ENCODE results near the gene ACVR1. TPM values are rescaled to one million over a fixed set of nuclear protein-coding genes. Genes with fewer than 3 reads are reported as not detected.

Gene ACVR1
- total and polyA plus RNA-seq, 2 donors (not counting 1 experiment from before 2014, with no cell fraction given) = 42.9 to 72.1 TPM

GRCh38 chr2:157898591-157898996, 22.5 kb upstream of the ACVR1 start:
- no peak overlapping the region for H2AFZ ChIP-seq (ENCODE audit: low read length)
- no peak overlapping the region for H3K27ac ChIP-seq (ENCODE audit: insufficient read depth, low read length)
- no peaks in the 10 kb centered on the region for H3K79me2 ChIP-seq (ENCODE audit: control insufficient read depth, insufficient read depth, low read length)
- no peak overlapping the region for H3K9ac ChIP-seq (ENCODE audit: insufficient read depth, low read length)
- H3K4me1 ChIP-seq (ENCODE audit: control insufficient read depth, extremely low read depth, insufficient read depth, low read length) = no peaks in the 10 kb centered on the region
- no peak for TF ChIP-seq EZH2 (IDR thresholded peaks at IDR 0.05; ENCODE audit: low read length, missing control alignments)
- no peak for TF ChIP-seq CTCF (conservative IDR thresholded peaks at IDR 0.05 in 1 of 2, IDR thresholded peaks at IDR 0.05 in 1 of 2; ENCODE audit: low read depth in 1 of 2, low read length in 2 of 2)
- peak; percentile 92 to 95 for DNase-seq (ENCODE audit: low read depth in 2 of 2)
- H3K4me3 ChIP-seq (replicated peaks in 1 of 4; ENCODE audit: control extremely low read depth in 1 of 4, insufficient read depth in 1 of 4, low read depth in 3 of 4, low read length in 4 of 4) = no peak overlapping the region
- H3K27me3 ChIP-seq (ENCODE audit: control insufficient read depth, insufficient read depth, low read length) = no peaks in the 10 kb centered on the region
- no peaks in the 10 kb centered on the region for H3K36me3 ChIP-seq (ENCODE audit: control insufficient read depth, insufficient read depth, low read length)
- no peaks in the 10 kb centered on the region for H4K20me1 ChIP-seq (ENCODE audit: control insufficient read depth, extremely low read depth, insufficient read depth, low read length)
- H3K4me2 ChIP-seq (ENCODE audit: extremely low read depth, insufficient read depth, low read length) = no peak overlapping the region
- no peaks in the 10 kb centered on the region for H3K9me3 ChIP-seq (ENCODE audit: control insufficient read depth, insufficient read depth, low read depth, low read length)

GRCh38 chr2:157897106-157897971, 21.2 kb upstream of the ACVR1 start:
- DNase-seq (ENCODE audit: low read depth in 2 of 2) = no peak
- no peak overlapping the region for H3K27ac ChIP-seq (ENCODE audit: insufficient read depth, low read length)
- no peaks in the 10 kb centered on the region for H3K4me1 ChIP-seq (ENCODE audit: control insufficient read depth, extremely low read depth, insufficient read depth, low read length)
- no peaks in the 10 kb centered on the region for H3K36me3 ChIP-seq (ENCODE audit: control insufficient read depth, insufficient read depth, low read length)
- no peak overlapping the region for H3K9ac ChIP-seq (ENCODE audit: insufficient read depth, low read length)
- H3K79me2 ChIP-seq (ENCODE audit: control insufficient read depth, insufficient read depth, low read length) = no peaks in the 10 kb centered on the region
- H3K27me3 ChIP-seq (ENCODE audit: control insufficient read depth, insufficient read depth, low read length) = no peaks in the 10 kb centered on the region
- H3K4me2 ChIP-seq (ENCODE audit: extremely low read depth, insufficient read depth, low read length) = no peak overlapping the region
- no peaks in the 10 kb centered on the region for H3K9me3 ChIP-seq (ENCODE audit: control insufficient read depth, insufficient read depth, low read depth, low read length)
- TF ChIP-seq CTCF (conservative IDR thresholded peaks at IDR 0.05 in 1 of 2, IDR thresholded peaks at IDR 0.05 in 1 of 2; ENCODE audit: low read depth in 1 of 2, low read length in 2 of 2) (no peak), EZH2 (IDR thresholded peaks at IDR 0.05; ENCODE audit: low read length, missing control alignments) (no peak)
- no peaks in the 10 kb centered on the region for H4K20me1 ChIP-seq (ENCODE audit: control insufficient read depth, extremely low read depth, insufficient read depth, low read length)
- no peak overlapping the region for H3K4me3 ChIP-seq (replicated peaks in 1 of 4; ENCODE audit: control extremely low read depth in 1 of 4, insufficient read depth in 1 of 4, low read depth in 3 of 4, low read length in 4 of 4)
- H2AFZ ChIP-seq (ENCODE audit: low read length) = no peak overlapping the region

- Histone ChIP-seq H4K20me1 (ENCODE audit: control insufficient read depth, extremely low read depth, insufficient read depth, low read length) (no peaks in the 10 kb centered on the region), H3K4me2 (ENCODE audit: extremely low read depth, insufficient read depth, low read length) (peak overlapping the region; percentile 59), H3K36me3 (ENCODE audit: control insufficient read depth, insufficient read depth, low read length) (no peaks in the 10 kb centered on the region), H3K4me3 (replicated peaks in 1 of 4; ENCODE audit: control extremely low read depth in 1 of 4, insufficient read depth in 1 of 4, low read depth in 3 of 4, low read length in 4 of 4) (peak overlapping the region in 1 of 4 experiments; percentile 9), H3K9ac (ENCODE audit: insufficient read depth, low read length) (no peak overlapping the region), H3K4me1 (ENCODE audit: control insufficient read depth, extremely low read depth, insufficient read depth, low read length) (no peaks in the 10 kb centered on the region), H2AFZ (ENCODE audit: low read length) (no peak overlapping the region), H3K27me3 (ENCODE audit: control insufficient read depth, insufficient read depth, low read length) (no peaks in the 10 kb centered on the region), H3K27ac (ENCODE audit: insufficient read depth, low read length) (no peak overlapping the region), H3K79me2 (ENCODE audit: control insufficient read depth, insufficient read depth, low read length) (no peaks in the 10 kb centered on the region), H3K9me3 (ENCODE audit: control insufficient read depth, insufficient read depth, low read depth, low read length) (no peaks in the 10 kb centered on the region)
- DNase-seq (ENCODE audit: low read depth in 2 of 2) = peak in 1 of 2 donors; percentile 56
- TF ChIP-seq EZH2 (IDR thresholded peaks at IDR 0.05; ENCODE audit: low read length, missing control alignments) (no peak), CTCF (conservative IDR thresholded peaks at IDR 0.05 in 1 of 2, IDR thresholded peaks at IDR 0.05 in 1 of 2; ENCODE audit: low read depth in 1 of 2, low read length in 2 of 2) (no peak)
Measured at GRCh38 chr2:157895531-157895930, 19.4 kb upstream of the ACVR1 start.
